ENCODE measurements around the gene ENTREP3.

Gene ENTREP3

GRCh38 chr1:155245163-155245524 lies 10.1 kb downstream of the ENTREP3 start:
- H3K4me3 ChIP-seq (ENCODE audit: low read depth in 1 of 2, low read length in 2 of 2): peak overlapping the region in 1 of 2 experiments; percentile 52; a peak in 2 of 4 replicates
- peak overlapping the region; percentile 96 for H3K27ac ChIP-seq (ENCODE audit: low read length)
- H3K9me3 ChIP-seq (ENCODE audit: insufficient read depth, low read length, severe bottlenecking): no peaks in the 10 kb centered on the region
- peak overlapping the region; percentile 96 for H2AFZ ChIP-seq (ENCODE audit: low read depth, low read length)
- no peaks in the 10 kb centered on the region for H4K20me1 ChIP-seq (ENCODE audit: insufficient read depth, low read length)
- H3K4me2 ChIP-seq (ENCODE audit: insufficient read depth, low read length): peak overlapping the region; percentile 72
- peaks cover 27% of the 10 kb centered on the region for H3K79me2 ChIP-seq (ENCODE audit: insufficient read depth, low read length)
- TF ChIP-seq CTCF (IDR thresholded peaks at IDR 0.05; ENCODE audit: borderline replicate concordance, extremely low read depth, low read length, poor library complexity, severe bottlenecking) (no peak), EZH2 (IDR thresholded peaks at IDR 0.05; ENCODE audit: borderline replicate concordance, low read depth, low read length, severe bottlenecking) (no peak)
- peaks cover 18% of the 10 kb centered on the region for H3K36me3 ChIP-seq (ENCODE audit: insufficient read depth, low read length)
- no peaks in the 10 kb centered on the region for H3K27me3 ChIP-seq (ENCODE audit: insufficient read depth, low read length, poor library complexity)
- H3K4me1 ChIP-seq (ENCODE audit: insufficient read depth, low read length): peaks cover 47% of the 10 kb centered on the region
- DNase-seq (no peak), ATAC-seq (ENCODE audit: insufficient read depth, low read depth) (no peak)
- peak overlapping the region; percentile 61 for H3K9ac ChIP-seq (ENCODE audit: low read depth, low read length)

GRCh38 chr1:155244368-155245162 lies 10.7 kb downstream of the ENTREP3 start:
- Histone ChIP-seq H3K79me2 (ENCODE audit: insufficient read depth, low read length) (peaks cover 33% of the 10 kb centered on the region), H3K4me2 (ENCODE audit: insufficient read depth, low read length) (peak overlapping the region; percentile 72), H3K4me1 (ENCODE audit: insufficient read depth, low read length) (peaks cover 50% of the 10 kb centered on the region), H3K9me3 (ENCODE audit: insufficient read depth, low read length, severe bottlenecking) (no peaks in the 10 kb centered on the region), H2AFZ (ENCODE audit: low read depth, low read length) (peak overlapping the region; percentile 96), H3K9ac (ENCODE audit: low read depth, low read length) (peak overlapping the region; percentile 83), H3K27me3 (ENCODE audit: insufficient read depth, low read length, poor library complexity) (no peaks in the 10 kb centered on the region), H3K36me3 (ENCODE audit: insufficient read depth, low read length) (peaks cover 22% of the 10 kb centered on the region), H3K27ac (ENCODE audit: low read length) (peak overlapping the region; percentile 96), H3K4me3 (ENCODE audit: low read depth in 1 of 2, low read length in 2 of 2) (peak overlapping the region; percentile 74 to 82; a peak in 3 of 4 replicates), H4K20me1 (ENCODE audit: insufficient read depth, low read length) (no peaks in the 10 kb centered on the region)
- peak; percentile 96 for ATAC-seq (ENCODE audit: insufficient read depth, low read depth)
- DNase-seq: peak; percentile 100
- TF ChIP-seq CTCF (IDR thresholded peaks at IDR 0.05; ENCODE audit: borderline replicate concordance, extremely low read depth, low read length, poor library complexity, severe bottlenecking) (peak; percentile 56), EZH2 (IDR thresholded peaks at IDR 0.05; ENCODE audit: borderline replicate concordance, low read depth, low read length, severe bottlenecking) (no peak)

- peaks cover 17% of the 10 kb centered on the region for H3K36me3 ChIP-seq (ENCODE audit: insufficient read depth, low read length)
- H4K20me1 ChIP-seq (ENCODE audit: insufficient read depth, low read length): no peaks in the 10 kb centered on the region
- ATAC-seq (ENCODE audit: insufficient read depth, low read depth) (no peak), DNase-seq (no peak)
- H3K4me1 ChIP-seq (ENCODE audit: insufficient read depth, low read length): peaks cover 51% of the 10 kb centered on the region
- peak overlapping the region; percentile 72 for H3K4me2 ChIP-seq (ENCODE audit: insufficient read depth, low read length)
- H3K27ac ChIP-seq (ENCODE audit: low read length): peak overlapping the region; percentile 96
- TF ChIP-seq CTCF (IDR thresholded peaks at IDR 0.05; ENCODE audit: borderline replicate concordance, extremely low read depth, low read length, poor library complexity, severe bottlenecking) (no peak), EZH2 (IDR thresholded peaks at IDR 0.05; ENCODE audit: borderline replicate concordance, low read depth, low read length, severe bottlenecking) (no peak)
- H3K27me3 ChIP-seq (ENCODE audit: insufficient read depth, low read length, poor library complexity): no peaks in the 10 kb centered on the region
- peaks cover 34% of the 10 kb centered on the region for H3K79me2 ChIP-seq (ENCODE audit: insufficient read depth, low read length)
- peak overlapping the region; percentile 74 to 82; a peak in 3 of 4 replicates for H3K4me3 ChIP-seq (ENCODE audit: low read depth in 1 of 2, low read length in 2 of 2)
- no peaks in the 10 kb centered on the region for H3K9me3 ChIP-seq (ENCODE audit: insufficient read depth, low read length, severe bottlenecking)
- peak overlapping the region; percentile 83 for H3K9ac ChIP-seq (ENCODE audit: low read depth, low read length)
- no peak overlapping the region for H2AFZ ChIP-seq (ENCODE audit: low read depth, low read length)
Measured at GRCh38 chr1:155242805-155243358, 12.4 kb downstream of the ENTREP3 start.

All from DND-41 (cell line).